Chondrocyte (in vitro differentiated cells): ENCODE results near the gene CASZ1. TPM values are rescaled to one million over a fixed set of nuclear protein-coding genes. Genes with fewer than 3 reads are reported as not detected.

Experiments
- DNase-seq: peaks from one replicate; pipeline ENCODE4 v3.0.0; 2021; ENCODE audit warnings: mixed read lengths, low spot score
- H3K27ac Mint-ChIP-seq: one replicate; pipeline ENCODE4 v1.8.0; 2021; ENCODE audit warnings: mild to moderate bottlenecking, moderate library complexity, mixed read lengths; ENCODE audit not compliant: unreplicated experiment
- H3K27me3 Mint-ChIP-seq: 2 replicates; pipeline ENCODE4 v1.8.0; 2021; ENCODE audit warnings: low read depth, mixed read lengths
- H3K36me3 Mint-ChIP-seq: 2 replicates; pipeline ENCODE4 v1.8.0; 2021; ENCODE audit warnings: low read depth, mixed read lengths
- H3K4me1 Mint-ChIP-seq: 2 replicates; pipeline ENCODE4 v1.8.0; 2021; ENCODE audit warnings: low read depth, mild to moderate bottlenecking, mixed read lengths
- H3K4me3 Mint-ChIP-seq: one replicate; pipeline ENCODE4 v1.8.0; 2021; ENCODE audit warnings: mild to moderate bottlenecking, moderate library complexity, mixed read lengths; ENCODE audit not compliant: unreplicated experiment
- H3K9me3 Mint-ChIP-seq: 2 replicates; pipeline ENCODE4 v1.8.0; 2021; ENCODE audit warnings: low read depth, mixed read lengths
- CTCF ChIP-seq: fragments of 200-600 bp; sonication (generic); IDR thresholded peaks from 2 replicates; pipeline ENCODE4 v1.5.0; 2021; ENCODE audit warnings: antibody characterized with exemption, mild to moderate bottlenecking, moderate library complexity
- total RNA-seq: library from RNA; stranded (reverse); gene quantifications from 3 replicates; pipeline ENCODE4 v1.2.1, GENCODE V29; 2021

The CASZ1 gene
- total RNA-seq, 1 donor from 2014 or later, result 4.1 TPM

GRCh38 chr1:10785728-10786638, 10.5 kb downstream of the CASZ1 start:
- H3K4me1 Mint-ChIP-seq, result no peaks in the 10 kb centered on the region

GRCh38 chr1:10784998-10785727, 11.3 kb downstream of the CASZ1 start:
- no peaks in the 10 kb centered on the region for H3K9me3 Mint-ChIP-seq
- H3K4me3 Mint-ChIP-seq, result no peak overlapping the region
- TF ChIP-seq CTCF, result no peak
- peaks cover 49% of the 10 kb centered on the region for H3K27me3 Mint-ChIP-seq
- DNase-seq, result peak; percentile 68
- no peaks in the 10 kb centered on the region for H3K4me1 Mint-ChIP-seq
- no peak overlapping the region for H3K27ac Mint-ChIP-seq
- H3K36me3 Mint-ChIP-seq, result peaks cover 1% of the 10 kb centered on the region

More at GRCh38 chr1:10785728-10786638, 10.5 kb downstream of the CASZ1 start:
- peak; percentile 68 for DNase-seq
- H3K27ac Mint-ChIP-seq, result no peak overlapping the region
- H3K27me3 Mint-ChIP-seq, result peaks cover 47% of the 10 kb centered on the region
- TF ChIP-seq CTCF, result no peak
- peaks cover 1% of the 10 kb centered on the region for H3K36me3 Mint-ChIP-seq
- H3K9me3 Mint-ChIP-seq, result no peaks in the 10 kb centered on the region
- no peak overlapping the region for H3K4me3 Mint-ChIP-seq

GRCh38 chr1:10782491-10783244, 13.8 kb downstream of the CASZ1 start:
- TF ChIP-seq CTCF, result no peak
- no peak overlapping the region for H3K4me3 Mint-ChIP-seq
- H3K9me3 Mint-ChIP-seq, result no peaks in the 10 kb centered on the region
- no peaks in the 10 kb centered on the region for H3K4me1 Mint-ChIP-seq
- H3K27me3 Mint-ChIP-seq, result peaks cover 41% of the 10 kb centered on the region
- peaks cover 1% of the 10 kb centered on the region for H3K36me3 Mint-ChIP-seq
- DNase-seq, result peak; percentile 49
- H3K27ac Mint-ChIP-seq, result no peak overlapping the region

DNA sequence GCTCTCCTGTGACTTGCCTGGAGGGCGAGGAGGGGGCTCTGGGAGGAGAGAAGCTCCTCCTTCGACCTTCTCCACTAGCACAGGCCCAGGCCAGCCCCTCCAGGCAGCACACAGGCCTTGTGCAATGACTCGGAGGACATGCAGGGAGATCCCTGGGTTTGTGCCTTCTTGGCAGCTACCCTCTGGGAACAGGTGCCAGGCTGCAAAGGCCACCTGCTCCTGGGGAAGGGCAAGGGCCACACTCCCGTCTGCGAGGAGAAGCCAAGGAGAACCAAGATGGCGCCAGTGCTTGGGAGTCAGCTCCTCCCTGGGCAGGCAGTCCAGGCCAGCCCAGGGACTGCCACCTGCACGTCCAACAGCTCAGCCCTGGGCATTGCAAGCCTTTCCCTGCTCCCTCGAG, 15.3 kb downstream of the CASZ1 start:
- Mint-ChIP-seq H3K4me1 (no peaks in the 10 kb centered on the region), H3K27ac (no peak overlapping the region), H3K36me3 (no peaks in the 10 kb centered on the region), H3K27me3 (peaks cover 34% of the 10 kb centered on the region), H3K4me3 (no peak overlapping the region), H3K9me3 (no peaks in the 10 kb centered on the region)
- no peak for TF ChIP-seq CTCF
- peak; percentile 75 for DNase-seq

DNA sequence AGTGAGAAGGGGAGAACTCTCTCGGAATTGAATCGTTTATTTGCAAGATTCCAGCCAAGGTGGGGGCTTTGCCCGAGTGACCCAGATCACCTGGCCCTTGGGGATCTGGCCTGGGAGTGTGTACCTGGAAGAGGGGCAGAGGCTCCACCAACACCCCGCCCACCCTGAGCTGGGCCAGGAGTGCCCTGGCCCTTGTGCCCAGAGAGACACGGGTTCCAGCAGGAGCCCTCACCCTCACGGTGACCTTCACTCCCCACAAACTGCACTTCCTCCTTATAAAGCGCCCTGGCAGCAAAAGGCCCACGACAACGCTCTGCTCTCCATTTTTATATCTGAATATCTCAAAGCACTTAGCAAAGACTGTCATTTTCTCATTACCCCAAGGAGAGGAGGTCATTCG, 16.6 kb downstream of the CASZ1 start:
- Mint-ChIP-seq H3K27ac (no peak overlapping the region), H3K27me3 (peaks cover 28% of the 10 kb centered on the region), H3K4me1 (no peaks in the 10 kb centered on the region), H3K4me3 (no peak overlapping the region), H3K36me3 (no peaks in the 10 kb centered on the region), H3K9me3 (no peaks in the 10 kb centered on the region)
- TF ChIP-seq CTCF, result no peak
- DNase-seq, result peak; percentile 50
